A673 (cell line): ENCODE measurements around the gene TMEM208. TPM values are rescaled to one million over a fixed set of nuclear protein-coding genes. Genes with fewer than 3 reads are reported as not detected.
A peak's percentile ranks its signal among the peaks of the same experiment; 100 is the strongest.

ENCODE experiments used
- BruUV-seq: library from RNA; stranded (reverse); fragments of 400-500 nt; replicated peaks from 2 replicates; lab custom pipeline; 2021; lab: Mats Ljungman, UMichigan
- CTCF ChIA-PET: fragments of 300-600 bp; sonication (Branson Sonifier 250); formaldehyde crosslinking; loops from one replicate; lab custom pipeline; 2022; ENCODE audit warnings: antibody characterized with exemption; lab: Charles Lee
- POLR2A ChIA-PET: fragments of 300-600 bp; sonication (Branson Sonifier 250); formaldehyde crosslinking; loops from one replicate; lab custom pipeline; 2022; ENCODE audit warnings: antibody characterized with exemption; ENCODE audit not compliant: low non-redundant PET; lab: Charles Lee
- DNase-seq: peaks from one replicate; pipeline ENCODE4 v3.0.0-alpha.2; 2015; ENCODE audit warnings: low spot score
- H3K27ac ChIP-seq: fragments of 200-600 bp; sonication (generic); 2 replicates; pipeline ENCODE4 v1.5.1; 2016; ENCODE audit warnings: mixed run types, low read depth, mild to moderate bottlenecking, mixed read lengths, antibody characterized with exemption, low read length; ENCODE audit not compliant: poor library complexity, severe bottlenecking
- H3K27me3 ChIP-seq: fragments of 200-600 bp; sonication (generic); replicated peaks from 2 replicates; pipeline ENCODE4 v1.6.1; 2017; ENCODE audit warnings: mixed run types, low read depth, mild to moderate bottlenecking, mixed read lengths, antibody characterized with exemption, low read length; ENCODE audit not compliant: insufficient read depth, poor library complexity
- H3K36me3 ChIP-seq: fragments of 200-600 bp; sonication (generic); 2 replicates; pipeline ENCODE4 v1.6.1; 2016; ENCODE audit warnings: mixed run types, mild to moderate bottlenecking, mixed read lengths, antibody characterized with exemption, low read length; ENCODE audit not compliant: insufficient read depth, poor library complexity, severe bottlenecking
- H3K4me1 ChIP-seq: fragments of 200-600 bp; sonication (generic); 2 replicates; pipeline ENCODE4 v1.6.1; 2017; ENCODE audit warnings: mixed run types, mild to moderate bottlenecking, mixed read lengths, antibody characterized with exemption, low read length; ENCODE audit not compliant: insufficient read depth, poor library complexity, severe bottlenecking
- H3K4me3 ChIP-seq: fragments of 200-600 bp; sonication (generic); 2 replicates; pipeline ENCODE4 v1.5.1; 2016; ENCODE audit warnings: low read depth, mixed run types, mild to moderate bottlenecking, mixed read lengths, low read length; ENCODE audit not compliant: poor library complexity, severe bottlenecking
- H3K9me3 ChIP-seq: fragments of 200-600 bp; sonication (generic); 2 replicates; pipeline ENCODE4 v1.6.1; 2016; ENCODE audit warnings: mixed run types, low read depth, mild to moderate bottlenecking, mixed read lengths, antibody characterized with exemption, low read length; ENCODE audit not compliant: poor library complexity, severe bottlenecking
- EZH2 ChIP-seq: fragments of 200-600 bp; sonication (generic); IDR thresholded peaks from 2 replicates; pipeline ENCODE4 v1.6.1; 2017; ENCODE audit warnings: borderline replicate concordance, low read depth, mild to moderate bottlenecking, mixed read lengths, antibody characterized with exemption, low read length; ENCODE audit not compliant: poor library complexity, severe bottlenecking
- intact Hi-C: fragments of 100-400 bp; cut with micrococcal nuclease; formaldehyde crosslinking; loops from one replicate; pipeline ENCODE4 v1.10.0; 2022; ENCODE audit not compliant: unreplicated experiment
- total RNA-seq: library from RNA; stranded (reverse); gene quantifications from 2 replicates; pipeline ENCODE4 v1.2.3, GENCODE V29; 2021
- TF ChIP-seq, protein P1 (sequence below): fragments of 300-800, 200-600 bp; sonication (generic); conservative IDR thresholded peaks from 2 replicates; pipeline ENCODE4 v1.5.1; 2017; ENCODE audit warnings: low read depth, mild to moderate bottlenecking, antibody characterized with exemption, low read length, moderate library complexity, mixed read lengths

TMEM208 gene
- total RNA-seq, 1 experiment from 2014 or later: 38.2 TPM

GRCh38 chr16:67260426-67261063 lies 33.6 kb downstream of the TMEM208 start:
- Histone ChIP-seq H3K27ac (no peak overlapping the region), H3K4me1 (no peaks in the 10 kb centered on the region), H3K9me3 (no peaks in the 10 kb centered on the region), H3K36me3 (no peaks in the 10 kb centered on the region), H3K27me3 (no peaks in the 10 kb centered on the region), H3K4me3 (no peak overlapping the region)
- POLR2A ChIA-PET: no interaction called here
- TF ChIP-seq, protein P1, sequence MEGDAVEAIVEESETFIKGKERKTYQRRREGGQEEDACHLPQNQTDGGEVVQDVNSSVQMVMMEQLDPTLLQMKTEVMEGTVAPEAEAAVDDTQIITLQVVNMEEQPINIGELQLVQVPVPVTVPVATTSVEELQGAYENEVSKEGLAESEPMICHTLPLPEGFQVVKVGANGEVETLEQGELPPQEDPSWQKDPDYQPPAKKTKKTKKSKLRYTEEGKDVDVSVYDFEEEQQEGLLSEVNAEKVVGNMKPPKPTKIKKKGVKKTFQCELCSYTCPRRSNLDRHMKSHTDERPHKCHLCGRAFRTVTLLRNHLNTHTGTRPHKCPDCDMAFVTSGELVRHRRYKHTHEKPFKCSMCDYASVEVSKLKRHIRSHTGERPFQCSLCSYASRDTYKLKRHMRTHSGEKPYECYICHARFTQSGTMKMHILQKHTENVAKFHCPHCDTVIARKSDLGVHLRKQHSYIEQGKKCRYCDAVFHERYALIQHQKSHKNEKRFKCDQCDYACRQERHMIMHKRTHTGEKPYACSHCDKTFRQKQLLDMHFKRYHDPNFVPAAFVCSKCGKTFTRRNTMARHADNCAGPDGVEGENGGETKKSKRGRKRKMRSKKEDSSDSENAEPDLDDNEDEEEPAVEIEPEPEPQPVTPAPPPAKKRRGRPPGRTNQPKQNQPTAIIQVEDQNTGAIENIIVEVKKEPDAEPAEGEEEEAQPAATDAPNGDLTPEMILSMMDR: peak; percentile 32; the same call in 1 of the 2 replicates
- no peak for TF ChIP-seq EZH2
- DNase-seq: no peak
- intact Hi-C loops: no loop called here
- no TSS peak for BruUV-seq
- CTCF ChIA-PET: interaction anchor here (0.6 to 1.1 kb wide), 5 partner anchors 36 to 185 kb away, joined by 3 to 6 read pairs (median 4); partner anchors contain the start of gene TPPP3

DNA sequence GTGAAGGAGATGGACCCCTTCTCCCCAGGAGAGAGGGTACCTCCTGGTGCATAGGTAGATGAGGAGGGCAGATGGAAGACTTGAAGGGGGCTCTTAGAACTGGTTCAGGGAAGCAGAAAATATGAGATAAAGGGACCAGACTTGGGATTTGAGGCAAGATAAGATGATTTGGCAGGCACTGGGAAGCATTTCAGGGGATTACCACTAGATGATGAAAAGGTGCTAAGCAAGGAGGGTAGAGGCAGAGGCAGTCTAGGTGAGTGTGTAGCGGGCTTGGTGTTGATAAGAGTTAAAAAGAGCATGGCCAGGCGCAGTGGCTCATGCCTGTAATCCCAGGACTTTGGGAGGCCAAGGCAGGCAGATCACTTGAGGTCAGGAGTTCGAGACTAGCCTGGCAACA lies 36.3 kb downstream of the TMEM208 start:
- TF ChIP-seq, protein P1: no peak
- TF ChIP-seq EZH2: no peak
- ChIA-PET POLR2A (no interaction called here), CTCF (no interaction called here)
- no peak for DNase-seq
- Histone ChIP-seq H3K27me3 (no peaks in the 10 kb centered on the region), H3K27ac (no peak overlapping the region), H3K9me3 (no peaks in the 10 kb centered on the region), H3K4me1 (no peaks in the 10 kb centered on the region), H3K4me3 (no peak overlapping the region), H3K36me3 (no peaks in the 10 kb centered on the region)
- BruUV-seq: no TSS peak
- intact Hi-C loops: no loop called here

- TF ChIP-seq EZH2: no peak
- TF ChIP-seq, protein P1: peak; percentile 52
- intact Hi-C loops: no loop called here
- Histone ChIP-seq H3K27ac (no peak overlapping the region), H3K27me3 (no peaks in the 10 kb centered on the region), H3K4me1 (no peaks in the 10 kb centered on the region), H3K36me3 (no peaks in the 10 kb centered on the region), H3K9me3 (no peaks in the 10 kb centered on the region), H3K4me3 (no peak overlapping the region)
- DNase-seq: no peak
- CTCF ChIA-PET: interaction anchor here (0.6 to 1.2 kb wide), 4 partner anchors 10 to 310 kb away, joined by 3 to 7 read pairs (median 4); no protein-coding TSS in a partner anchor
- no TSS peak for BruUV-seq
- POLR2A ChIA-PET: interaction anchor here (0.6 kb wide), 1 partner anchor 236 kb away, joined by 5 read pairs; the partner anchor contains the start of gene CBFB
These were observed 37.3 kb downstream of the TMEM208 start for GRCh38 chr16:67264277-67264676.
